Fibroblast of lung (primary cell): Measurements from ENCODE around the gene C2orf49. TPM values are rescaled to one million over a fixed set of nuclear protein-coding genes. Genes with fewer than 3 reads are reported as not detected.

Source experiments
- DNase-seq, 2 donors: peaks; one replicate each; pipeline versions ENCODE4 v3.0.0 to v3.0.0-alpha.2; 2010; ENCODE audit warnings: low read depth in 2 of 2
- H2AFZ ChIP-seq: 2 replicates; pipeline ENCODE4 v1.5.1; 2012; ENCODE audit warnings: low read length, control low read depth, inconsistent platforms
- H3K27ac ChIP-seq: 2 replicates; pipeline ENCODE4 v1.5.1; 2011; ENCODE audit warnings: low read length, control low read depth; ENCODE audit not compliant: insufficient read depth
- H3K27me3 ChIP-seq: 2 replicates; pipeline ENCODE4 v1.5.1; 2011; ENCODE audit warnings: mild to moderate bottlenecking, low read length; ENCODE audit not compliant: control insufficient read depth, insufficient read depth
- H3K36me3 ChIP-seq: 2 replicates; pipeline ENCODE4 v1.5.1; 2011; ENCODE audit warnings: low read length; ENCODE audit not compliant: control insufficient read depth, insufficient read depth
- H3K4me1 ChIP-seq: 2 replicates; pipeline ENCODE4 v1.5.1; 2011; ENCODE audit warnings: low read length; ENCODE audit not compliant: control insufficient read depth, insufficient read depth; ENCODE audit errors: extremely low read depth
- H3K4me2 ChIP-seq: 2 replicates; pipeline ENCODE4 v1.5.1; 2011; ENCODE audit warnings: low read length, control low read depth; ENCODE audit not compliant: insufficient read depth; ENCODE audit errors: extremely low read depth
- H3K4me3 ChIP-seq, 4 experiments: fragments of 200-600 bp in 1 of 4; sonication (generic) in 1 of 4; replicated peaks in 1 of 4; 2 replicates each; pipeline ENCODE4 v1.5.1; 2011 to 2016; ENCODE audit warnings: low read length in 4 of 4, low read depth in 3 of 4, mild to moderate bottlenecking in 3 of 4, control low read depth in 2 of 4, inconsistent platforms in 1 of 4, mixed read lengths in 1 of 4; ENCODE audit not compliant: insufficient read depth in 1 of 4; ENCODE audit errors: control extremely low read depth in 1 of 4
- H3K79me2 ChIP-seq: 2 replicates; pipeline ENCODE4 v1.5.1; 2012; ENCODE audit warnings: mild to moderate bottlenecking, low read length, inconsistent platforms; ENCODE audit not compliant: control insufficient read depth, insufficient read depth
- H3K9ac ChIP-seq: 2 replicates; pipeline ENCODE4 v1.5.1; 2011; ENCODE audit warnings: mild to moderate bottlenecking, low read length, control low read depth; ENCODE audit not compliant: insufficient read depth
- H3K9me3 ChIP-seq: 2 replicates; pipeline ENCODE4 v1.5.1; 2012; ENCODE audit warnings: low read depth, low read length; ENCODE audit not compliant: control insufficient read depth, insufficient read depth
- H4K20me1 ChIP-seq: 2 replicates; pipeline ENCODE4 v1.5.1; 2011; ENCODE audit warnings: low read length; ENCODE audit not compliant: control insufficient read depth, insufficient read depth; ENCODE audit errors: extremely low read depth
- EZH2 ChIP-seq: IDR thresholded peaks from 2 replicates; pipeline ENCODE4 v1.5.1; 2012; ENCODE audit warnings: low read length, control low read depth, mild to moderate bottlenecking; ENCODE audit errors: missing control alignments
- polyA plus RNA-seq, 2 donors: library from polyadenylated mRNA; depleted of rRNA in 1 of 2; stranded (reverse) in 1 of 2; unstranded in 1 of 2; fragments of >200 nt; gene quantifications; 2 replicates each; pipeline ENCODE4 v1.2.1, GENCODE V29; 2011 to 2012; ENCODE audit warnings: missing spikeins in 1 of 2
- total RNA-seq: library from RNA; depleted of rRNA; stranded (reverse); fragments of >200 nt; gene quantifications from 2 replicates; pipeline ENCODE4 v1.2.1, GENCODE V29; 2014
- TF ChIP-seq, protein P1 (sequence below), 2 donors: IDR thresholded peaks in 1 of 2; conservative IDR thresholded peaks in 1 of 2; 1 replicate in 1 of 2; 2 replicates in 1 of 2; pipeline ENCODE4 v1.5.1; 2011 to 2012; ENCODE audit warnings: low read length in 2 of 2, control low read depth in 1 of 2, inconsistent platforms in 1 of 2, low read depth in 1 of 2, mild to moderate bottlenecking in 1 of 2

Gene C2orf49
- total and polyA plus RNA-seq, 2 donors (not counting 1 experiment from before 2014, with no cell fraction given): 20.9 to 28.4 TPM

DNA sequence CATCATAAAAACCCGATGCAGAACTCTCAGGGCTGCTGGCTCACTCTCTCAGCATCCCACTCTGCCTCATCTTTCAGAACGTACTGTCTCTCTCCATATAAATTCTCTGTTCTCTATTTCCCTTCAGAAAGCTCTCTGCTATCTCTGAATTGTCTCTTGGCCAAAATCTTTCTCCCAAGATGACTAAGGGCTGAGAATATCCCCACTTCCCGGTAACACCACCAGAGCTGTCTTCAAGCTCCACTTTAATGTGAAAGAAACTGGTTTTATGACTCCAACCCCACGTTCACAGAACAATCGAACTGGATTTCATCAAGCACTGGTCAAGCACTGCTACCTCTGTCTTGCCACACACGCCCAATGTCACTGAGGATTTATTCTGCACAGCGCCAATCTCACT is 30.2 kb upstream of the C2orf49 start:
- peaks cover 1% of the 10 kb centered on the region for H3K36me3 ChIP-seq
- no peak overlapping the region for H3K4me2 ChIP-seq
- H3K9me3 ChIP-seq: no peaks in the 10 kb centered on the region
- H4K20me1 ChIP-seq: no peaks in the 10 kb centered on the region
- DNase-seq: no peak
- no peak overlapping the region for H3K4me3 ChIP-seq
- TF ChIP-seq EZH2: no peak
- TF ChIP-seq, protein P1, sequence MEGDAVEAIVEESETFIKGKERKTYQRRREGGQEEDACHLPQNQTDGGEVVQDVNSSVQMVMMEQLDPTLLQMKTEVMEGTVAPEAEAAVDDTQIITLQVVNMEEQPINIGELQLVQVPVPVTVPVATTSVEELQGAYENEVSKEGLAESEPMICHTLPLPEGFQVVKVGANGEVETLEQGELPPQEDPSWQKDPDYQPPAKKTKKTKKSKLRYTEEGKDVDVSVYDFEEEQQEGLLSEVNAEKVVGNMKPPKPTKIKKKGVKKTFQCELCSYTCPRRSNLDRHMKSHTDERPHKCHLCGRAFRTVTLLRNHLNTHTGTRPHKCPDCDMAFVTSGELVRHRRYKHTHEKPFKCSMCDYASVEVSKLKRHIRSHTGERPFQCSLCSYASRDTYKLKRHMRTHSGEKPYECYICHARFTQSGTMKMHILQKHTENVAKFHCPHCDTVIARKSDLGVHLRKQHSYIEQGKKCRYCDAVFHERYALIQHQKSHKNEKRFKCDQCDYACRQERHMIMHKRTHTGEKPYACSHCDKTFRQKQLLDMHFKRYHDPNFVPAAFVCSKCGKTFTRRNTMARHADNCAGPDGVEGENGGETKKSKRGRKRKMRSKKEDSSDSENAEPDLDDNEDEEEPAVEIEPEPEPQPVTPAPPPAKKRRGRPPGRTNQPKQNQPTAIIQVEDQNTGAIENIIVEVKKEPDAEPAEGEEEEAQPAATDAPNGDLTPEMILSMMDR (conservative IDR thresholded peaks at IDR 0.05 in 1 of 2, IDR thresholded peaks at IDR 0.05 in 1 of 2; ENCODE audit: low read depth in 1 of 2, low read length in 2 of 2): no peak
- H3K79me2 ChIP-seq: no peaks in the 10 kb centered on the region
- H3K4me1 ChIP-seq: no peaks in the 10 kb centered on the region
- H3K9ac ChIP-seq: no peak overlapping the region
- no peak overlapping the region for H2AFZ ChIP-seq
- no peak overlapping the region for H3K27ac ChIP-seq
- no peaks in the 10 kb centered on the region for H3K27me3 ChIP-seq

DNA sequence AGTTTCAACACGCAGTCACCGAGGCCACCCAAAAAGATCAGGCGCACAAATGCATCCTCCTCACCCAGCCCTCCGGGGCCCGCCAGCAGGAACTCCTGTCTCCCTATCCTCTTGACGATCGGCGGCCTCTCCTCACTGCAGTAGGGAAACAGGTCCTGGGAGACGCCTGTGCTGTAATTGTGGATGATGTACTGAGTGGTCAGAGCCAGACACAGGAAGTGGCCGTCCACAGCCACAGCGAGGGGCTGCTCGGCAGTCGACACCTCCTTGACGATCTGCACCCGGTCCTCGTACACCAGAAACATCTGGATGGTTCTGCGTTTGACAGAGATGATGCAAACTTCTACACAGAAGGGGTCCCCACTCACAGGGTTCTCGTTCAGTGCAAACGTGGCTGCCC is 29.8 kb upstream of the C2orf49 start:
- no peaks in the 10 kb centered on the region for H3K79me2 ChIP-seq
- no peak overlapping the region for H3K27ac ChIP-seq
- no peak overlapping the region for H3K4me2 ChIP-seq
- no peaks in the 10 kb centered on the region for H3K4me1 ChIP-seq
- H2AFZ ChIP-seq: no peak overlapping the region
- H3K27me3 ChIP-seq: no peaks in the 10 kb centered on the region
- TF ChIP-seq EZH2: no peak
- TF ChIP-seq, protein P1 (conservative IDR thresholded peaks at IDR 0.05 in 1 of 2, IDR thresholded peaks at IDR 0.05 in 1 of 2; ENCODE audit: low read depth in 1 of 2, low read length in 2 of 2): no peak
- no peaks in the 10 kb centered on the region for H4K20me1 ChIP-seq
- no peaks in the 10 kb centered on the region for H3K9me3 ChIP-seq
- no peak overlapping the region for H3K4me3 ChIP-seq
- DNase-seq: no peak
- no peak overlapping the region for H3K9ac ChIP-seq
- peaks cover 1% of the 10 kb centered on the region for H3K36me3 ChIP-seq

DNA sequence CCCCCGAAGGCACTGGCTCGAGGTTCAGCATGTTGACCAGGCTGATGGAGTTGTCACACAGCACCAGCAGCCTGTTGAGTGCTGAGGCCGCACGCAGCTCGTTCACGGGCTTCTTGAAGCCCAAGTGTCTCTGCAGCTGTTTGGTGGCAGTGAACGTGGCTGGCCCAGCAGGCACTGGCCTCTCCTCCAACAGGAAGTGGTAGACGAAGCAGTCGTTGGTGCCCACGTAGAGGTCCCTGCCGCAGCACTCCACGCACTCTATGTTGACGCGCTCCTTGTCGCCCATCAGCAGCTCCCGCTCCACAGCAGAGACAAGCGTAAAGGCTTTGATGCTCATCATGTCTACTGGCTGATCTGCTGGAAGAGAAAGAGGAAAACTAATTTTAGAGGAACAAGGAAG is 29.4 kb upstream of the C2orf49 start:
- no peak overlapping the region for H3K27ac ChIP-seq
- H3K27me3 ChIP-seq: no peaks in the 10 kb centered on the region
- H3K4me1 ChIP-seq: no peaks in the 10 kb centered on the region
- H3K9ac ChIP-seq: no peak overlapping the region
- H4K20me1 ChIP-seq: no peaks in the 10 kb centered on the region
- no peak for DNase-seq
- H3K4me3 ChIP-seq: no peak overlapping the region
- H3K9me3 ChIP-seq: no peaks in the 10 kb centered on the region
- no peak overlapping the region for H3K4me2 ChIP-seq
- no peak for TF ChIP-seq EZH2
- TF ChIP-seq, protein P1 (conservative IDR thresholded peaks at IDR 0.05 in 1 of 2, IDR thresholded peaks at IDR 0.05 in 1 of 2; ENCODE audit: low read depth in 1 of 2, low read length in 2 of 2): no peak
- H3K36me3 ChIP-seq: peaks cover 1% of the 10 kb centered on the region
- no peaks in the 10 kb centered on the region for H3K79me2 ChIP-seq
- H2AFZ ChIP-seq: no peak overlapping the region
